Gastroesophageal sphincter (tissue), 3 donors: ENCODE measurements around the gene CERS2.

ENCODE experiments used
- POLR2A ChIP-seq, 2 donors: fragments of 450-650 bp; IDR thresholded peaks; one replicate each; pipeline ENCODE4 v1.6.1; 2017; ENCODE audit warnings: antibody characterized with exemption in 2 of 2, mild to moderate bottlenecking in 2 of 2, moderate library complexity in 1 of 2
- POLR2AphosphoS5 ChIP-seq: sonication (generic); formaldehyde crosslinking; IDR thresholded peaks from one replicate; pipeline ENCODE4 v1.6.1; 2017; ENCODE audit warnings: antibody characterized with exemption
- TF ChIP-seq, protein P1 (sequence below), 4 experiments: fragments of 200-600 bp in 2 of 4; fragments of 450-650 bp in 2 of 4; sonication (generic) in 1 of 4; IDR thresholded peaks; one replicate each; pipeline ENCODE4 v1.5.1; 2017 to 2019; ENCODE audit warnings: antibody characterized with exemption in 4 of 4, mild to moderate bottlenecking in 2 of 4, moderate library complexity in 2 of 4

GRCh38 chr1:150928286-150928685, 46.3 kb downstream of the CERS2 start:
- TF ChIP-seq, protein P1, sequence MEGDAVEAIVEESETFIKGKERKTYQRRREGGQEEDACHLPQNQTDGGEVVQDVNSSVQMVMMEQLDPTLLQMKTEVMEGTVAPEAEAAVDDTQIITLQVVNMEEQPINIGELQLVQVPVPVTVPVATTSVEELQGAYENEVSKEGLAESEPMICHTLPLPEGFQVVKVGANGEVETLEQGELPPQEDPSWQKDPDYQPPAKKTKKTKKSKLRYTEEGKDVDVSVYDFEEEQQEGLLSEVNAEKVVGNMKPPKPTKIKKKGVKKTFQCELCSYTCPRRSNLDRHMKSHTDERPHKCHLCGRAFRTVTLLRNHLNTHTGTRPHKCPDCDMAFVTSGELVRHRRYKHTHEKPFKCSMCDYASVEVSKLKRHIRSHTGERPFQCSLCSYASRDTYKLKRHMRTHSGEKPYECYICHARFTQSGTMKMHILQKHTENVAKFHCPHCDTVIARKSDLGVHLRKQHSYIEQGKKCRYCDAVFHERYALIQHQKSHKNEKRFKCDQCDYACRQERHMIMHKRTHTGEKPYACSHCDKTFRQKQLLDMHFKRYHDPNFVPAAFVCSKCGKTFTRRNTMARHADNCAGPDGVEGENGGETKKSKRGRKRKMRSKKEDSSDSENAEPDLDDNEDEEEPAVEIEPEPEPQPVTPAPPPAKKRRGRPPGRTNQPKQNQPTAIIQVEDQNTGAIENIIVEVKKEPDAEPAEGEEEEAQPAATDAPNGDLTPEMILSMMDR (IDR thresholded peaks at IDR 0.05), result no peak
- TF ChIP-seq POLR2A (IDR thresholded peaks at IDR 0.05) (no peak), POLR2AphosphoS5 (no peak)
